Measurements from ENCODE around the gene SNN.

DNA sequence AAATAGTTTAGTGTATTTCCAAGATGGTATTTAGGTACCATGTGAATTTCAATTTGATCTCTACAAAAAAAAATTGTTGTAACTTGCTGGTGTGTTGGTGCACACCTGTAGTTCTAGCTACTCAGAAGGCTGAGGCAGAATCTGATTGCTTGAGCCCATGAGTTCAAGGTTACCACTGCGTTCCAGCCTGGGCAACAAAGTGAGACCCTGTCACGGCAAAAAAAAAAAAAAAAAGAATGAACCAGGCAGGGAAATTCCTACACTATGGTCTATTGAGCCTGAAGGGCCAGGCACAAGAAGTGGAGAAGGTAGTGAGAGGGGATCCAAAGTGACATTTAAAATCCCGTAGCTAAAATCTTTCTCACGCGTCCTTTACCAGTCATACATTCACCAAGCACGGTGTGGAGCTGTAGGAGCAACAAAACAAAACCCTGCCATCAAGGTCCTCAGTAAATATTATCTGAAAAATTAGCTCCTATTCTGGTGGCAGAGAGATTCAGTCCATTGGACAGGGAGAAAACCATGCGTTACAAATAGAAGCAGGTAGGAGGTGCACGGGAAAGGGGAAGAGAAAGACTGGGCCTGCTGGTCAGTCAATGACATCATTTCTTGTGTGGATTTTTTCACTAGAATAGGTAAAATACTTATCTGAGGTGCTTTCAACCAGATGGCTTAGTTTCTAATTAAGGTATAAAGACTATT, 47.1 kb downstream of the SNN start:
- TF ChIP-seq, protein P1, sequence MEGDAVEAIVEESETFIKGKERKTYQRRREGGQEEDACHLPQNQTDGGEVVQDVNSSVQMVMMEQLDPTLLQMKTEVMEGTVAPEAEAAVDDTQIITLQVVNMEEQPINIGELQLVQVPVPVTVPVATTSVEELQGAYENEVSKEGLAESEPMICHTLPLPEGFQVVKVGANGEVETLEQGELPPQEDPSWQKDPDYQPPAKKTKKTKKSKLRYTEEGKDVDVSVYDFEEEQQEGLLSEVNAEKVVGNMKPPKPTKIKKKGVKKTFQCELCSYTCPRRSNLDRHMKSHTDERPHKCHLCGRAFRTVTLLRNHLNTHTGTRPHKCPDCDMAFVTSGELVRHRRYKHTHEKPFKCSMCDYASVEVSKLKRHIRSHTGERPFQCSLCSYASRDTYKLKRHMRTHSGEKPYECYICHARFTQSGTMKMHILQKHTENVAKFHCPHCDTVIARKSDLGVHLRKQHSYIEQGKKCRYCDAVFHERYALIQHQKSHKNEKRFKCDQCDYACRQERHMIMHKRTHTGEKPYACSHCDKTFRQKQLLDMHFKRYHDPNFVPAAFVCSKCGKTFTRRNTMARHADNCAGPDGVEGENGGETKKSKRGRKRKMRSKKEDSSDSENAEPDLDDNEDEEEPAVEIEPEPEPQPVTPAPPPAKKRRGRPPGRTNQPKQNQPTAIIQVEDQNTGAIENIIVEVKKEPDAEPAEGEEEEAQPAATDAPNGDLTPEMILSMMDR (IDR thresholded peaks at IDR 0.05; ENCODE audit: insufficient read depth, low read length) = no peak
- TF ChIP-seq SPI1 (IDR thresholded peaks at IDR 0.05; ENCODE audit: borderline replicate concordance, low read depth) (no peak), POLR2AphosphoS5 (IDR thresholded peaks at IDR 0.05; ENCODE audit: low read depth) (no peak), GABPA (IDR thresholded peaks at IDR 0.05; ENCODE audit: low read depth) (no peak)
- TF ChIP-seq, protein P2, sequence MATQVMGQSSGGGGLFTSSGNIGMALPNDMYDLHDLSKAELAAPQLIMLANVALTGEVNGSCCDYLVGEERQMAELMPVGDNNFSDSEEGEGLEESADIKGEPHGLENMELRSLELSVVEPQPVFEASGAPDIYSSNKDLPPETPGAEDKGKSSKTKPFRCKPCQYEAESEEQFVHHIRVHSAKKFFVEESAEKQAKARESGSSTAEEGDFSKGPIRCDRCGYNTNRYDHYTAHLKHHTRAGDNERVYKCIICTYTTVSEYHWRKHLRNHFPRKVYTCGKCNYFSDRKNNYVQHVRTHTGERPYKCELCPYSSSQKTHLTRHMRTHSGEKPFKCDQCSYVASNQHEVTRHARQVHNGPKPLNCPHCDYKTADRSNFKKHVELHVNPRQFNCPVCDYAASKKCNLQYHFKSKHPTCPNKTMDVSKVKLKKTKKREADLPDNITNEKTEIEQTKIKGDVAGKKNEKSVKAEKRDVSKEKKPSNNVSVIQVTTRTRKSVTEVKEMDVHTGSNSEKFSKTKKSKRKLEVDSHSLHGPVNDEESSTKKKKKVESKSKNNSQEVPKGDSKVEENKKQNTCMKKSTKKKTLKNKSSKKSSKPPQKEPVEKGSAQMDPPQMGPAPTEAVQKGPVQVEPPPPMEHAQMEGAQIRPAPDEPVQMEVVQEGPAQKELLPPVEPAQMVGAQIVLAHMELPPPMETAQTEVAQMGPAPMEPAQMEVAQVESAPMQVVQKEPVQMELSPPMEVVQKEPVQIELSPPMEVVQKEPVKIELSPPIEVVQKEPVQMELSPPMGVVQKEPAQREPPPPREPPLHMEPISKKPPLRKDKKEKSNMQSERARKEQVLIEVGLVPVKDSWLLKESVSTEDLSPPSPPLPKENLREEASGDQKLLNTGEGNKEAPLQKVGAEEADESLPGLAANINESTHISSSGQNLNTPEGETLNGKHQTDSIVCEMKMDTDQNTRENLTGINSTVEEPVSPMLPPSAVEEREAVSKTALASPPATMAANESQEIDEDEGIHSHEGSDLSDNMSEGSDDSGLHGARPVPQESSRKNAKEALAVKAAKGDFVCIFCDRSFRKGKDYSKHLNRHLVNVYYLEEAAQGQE (IDR thresholded peaks at IDR 0.05; ENCODE audit: insufficient replicate concordance, low read depth) = no peak
